Neural cell (in vitro differentiated cells): ENCODE results near the gene DENND4B. TPM values are rescaled to one million over a fixed set of nuclear protein-coding genes. Genes with fewer than 3 reads are reported as not detected.

ENCODE experiments used
- H2AFZ ChIP-seq: fragments of 200-600, 300-800 bp; sonication (generic), shearing (Covaris generic); 2 replicates; pipeline ENCODE4 v1.6.0; 2014; ENCODE audit warnings: low read depth, mild to moderate bottlenecking, antibody characterized with exemption, low read length, moderate library complexity
- H3F3A ChIP-seq: fragments of 200-600 bp; shearing (Covaris generic); 2 replicates; pipeline ENCODE4 v1.6.1; 2016; ENCODE audit warnings: mild to moderate bottlenecking, moderate library complexity, mixed read lengths, antibody characterized with exemption, low read length; ENCODE audit not compliant: insufficient read depth, poor library complexity, severe bottlenecking
- H3K27ac ChIP-seq: fragments of 200-600, 300-800 bp; sonication (generic), shearing (Covaris generic); 2 replicates; pipeline ENCODE4 v1.5.1; 2014; ENCODE audit warnings: mild to moderate bottlenecking, low read length, moderate library complexity
- H3K27me3 ChIP-seq: fragments of 300-800, 200-600 bp; sonication (generic), shearing (Covaris generic); 2 replicates; pipeline ENCODE4 v1.6.0; 2014; ENCODE audit warnings: mild to moderate bottlenecking, low read depth, low read length, moderate library complexity; ENCODE audit not compliant: insufficient read depth
- H3K36me3 ChIP-seq: fragments of 300-800, 200-600 bp; sonication (generic), shearing (Covaris generic); 2 replicates; pipeline ENCODE4 v1.5.1; 2014; ENCODE audit warnings: mild to moderate bottlenecking, antibody characterized with exemption, low read length, moderate library complexity; ENCODE audit not compliant: insufficient read depth
- H3K4me2 ChIP-seq: fragments of 300-800, 200-600 bp; sonication (generic), shearing (Covaris generic); 2 replicates; pipeline ENCODE4 v1.6.0; 2014; ENCODE audit warnings: mild to moderate bottlenecking, low read length
- H3K4me3 ChIP-seq: fragments of 300-800, 200-600 bp; sonication (generic), shearing (Covaris generic); 2 replicates; pipeline ENCODE4 v1.5.1; 2014; ENCODE audit warnings: mild to moderate bottlenecking, low read length, moderate library complexity
- H3K79me2 ChIP-seq: fragments of 200-600 bp; shearing (Covaris generic); replicated peaks from 2 replicates; pipeline ENCODE4 v1.6.0; 2014; ENCODE audit warnings: mild to moderate bottlenecking, low read length, moderate library complexity; ENCODE audit not compliant: insufficient read depth
- H3K9ac ChIP-seq: fragments of 300-800, 200-600 bp; sonication (generic), shearing (Covaris generic); 2 replicates; pipeline ENCODE4 v1.6.1; 2016; ENCODE audit warnings: mild to moderate bottlenecking, low read length, mixed read lengths
- H3K9me2 ChIP-seq: fragments of 200-600 bp; shearing (Covaris generic); 2 replicates; pipeline ENCODE4 v1.6.1; 2016; ENCODE audit warnings: mild to moderate bottlenecking, low read length, mixed read lengths; ENCODE audit not compliant: insufficient read depth
- H3K9me3 ChIP-seq: fragments of 200-600, 300-800 bp; sonication (generic), shearing (Covaris generic); 2 replicates; pipeline ENCODE4 v1.6.1; 2016; ENCODE audit warnings: mild to moderate bottlenecking, mixed run types, low read length, moderate library complexity, mixed read lengths
- H4K20me1 ChIP-seq: fragments of 200-600 bp; shearing (Covaris generic); 2 replicates; pipeline ENCODE4 v1.6.1; 2016; ENCODE audit warnings: mild to moderate bottlenecking, mixed run types; ENCODE audit not compliant: insufficient read depth
- EP300 ChIP-seq: fragments of 450-650 bp; conservative IDR thresholded peaks from 2 replicates; pipeline ENCODE4 v1.6.1; 2014; ENCODE audit warnings: antibody characterized with exemption, mild to moderate bottlenecking, moderate library complexity; ENCODE audit not compliant: poor library complexity, severe bottlenecking
- EZH2 ChIP-seq: fragments of 200-600, 300-800 bp; shearing (Covaris generic), sonication (generic); IDR thresholded peaks from 2 replicates; pipeline ENCODE4 v1.6.1; 2014; ENCODE audit warnings: antibody characterized with exemption, low read length, borderline replicate concordance, mild to moderate bottlenecking; ENCODE audit not compliant: insufficient read depth, poor library complexity, severe bottlenecking
- MXI1 ChIP-seq: fragments of 450-650 bp; conservative IDR thresholded peaks from 2 replicates; pipeline ENCODE4 v1.6.1; 2014; ENCODE audit warnings: antibody characterized with exemption, mild to moderate bottlenecking; ENCODE audit not compliant: poor library complexity, severe bottlenecking
- POLR2AphosphoS5 ChIP-seq: IDR thresholded peaks from 2 replicates; pipeline ENCODE4 v1.6.1; 2012
- RAD21 ChIP-seq: fragments of 450-650 bp; conservative IDR thresholded peaks from 2 replicates; pipeline ENCODE4 v1.6.1; 2014; ENCODE audit warnings: antibody characterized with exemption, mild to moderate bottlenecking, moderate library complexity
- SMC3 ChIP-seq: fragments of 450-650 bp; conservative IDR thresholded peaks from 2 replicates; pipeline ENCODE4 v1.6.1; 2014; ENCODE audit warnings: antibody characterized with exemption, mild to moderate bottlenecking, moderate library complexity; ENCODE audit not compliant: poor library complexity
- TAF1 ChIP-seq: IDR thresholded peaks from 2 replicates; pipeline ENCODE4 v1.6.1; 2012; ENCODE audit warnings: low read depth
- polyA plus RNA-seq: library from polyadenylated mRNA; depleted of rRNA; stranded (reverse); fragments of >200 nt; gene quantifications from 2 replicates; pipeline ENCODE4 v1.2.3, GENCODE V29; 2014
- TF ChIP-seq, protein P1 (sequence below): IDR thresholded peaks from 2 replicates; pipeline ENCODE4 v1.6.1; 2012; ENCODE audit warnings: borderline replicate concordance
- TF ChIP-seq, protein P2 (sequence below): fragments of 450-650 bp; IDR thresholded peaks from 2 replicates; pipeline ENCODE4 v1.5.1; 2014; ENCODE audit warnings: antibody characterized with exemption, mild to moderate bottlenecking, moderate library complexity; ENCODE audit not compliant: poor library complexity, severe bottlenecking

The DENND4B gene
- polyA plus RNA-seq, 1 donor from 2014 or later = 25.3 TPM

DNA sequence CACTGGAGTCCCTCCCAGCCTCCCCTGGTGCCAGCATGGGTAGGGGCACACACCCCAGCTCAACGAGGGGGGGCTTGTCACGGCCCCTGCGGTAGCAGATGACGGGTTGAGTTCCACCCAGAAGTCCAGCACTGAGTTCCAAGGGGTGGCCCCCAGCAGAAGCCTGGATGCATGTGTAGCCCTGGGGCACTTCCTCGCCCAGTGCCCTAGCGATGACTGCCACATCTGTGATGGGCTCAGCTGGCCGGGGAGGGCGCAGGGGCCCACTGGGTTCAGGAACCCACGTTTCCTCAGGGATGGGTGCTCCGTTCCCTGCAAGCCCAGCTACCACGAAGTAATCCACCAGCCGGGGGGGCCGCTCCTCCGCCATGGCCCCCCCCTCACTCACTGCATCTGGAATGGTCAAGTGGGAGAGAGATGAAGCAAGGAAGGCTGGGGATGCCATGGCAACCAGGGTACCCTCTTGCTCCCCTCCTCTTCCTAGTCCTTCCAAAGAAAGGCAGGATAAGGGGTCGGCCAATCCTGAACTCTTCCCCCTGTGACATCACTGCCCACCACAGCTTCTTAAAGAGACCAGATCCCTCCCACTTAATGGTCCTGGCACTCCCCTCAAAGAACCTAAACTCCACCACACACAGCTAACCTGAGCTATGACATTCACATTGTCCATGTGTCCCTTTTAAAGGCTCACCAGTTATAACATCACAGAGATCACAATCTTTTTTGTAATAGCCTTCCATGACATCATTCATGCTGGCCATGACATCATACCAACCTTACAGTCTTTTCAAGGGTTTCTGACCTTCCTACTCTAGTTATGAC, 2.3 kb downstream of the DENND4B start:
- Histone ChIP-seq H4K20me1 (no peaks in the 10 kb centered on the region), H3K9me2 (no peaks in the 10 kb centered on the region), H3F3A (no peaks in the 10 kb centered on the region), H3K9ac (no peak overlapping the region), H2AFZ (no peak overlapping the region), H3K36me3 (no peaks in the 10 kb centered on the region), H3K27ac (no peak overlapping the region), H3K79me2 (peaks cover 4% of the 10 kb centered on the region), H3K27me3 (no peaks in the 10 kb centered on the region), H3K9me3 (no peaks in the 10 kb centered on the region), H3K4me2 (no peak overlapping the region), H3K4me3 (no peak overlapping the region)
- TF ChIP-seq SMC3 (no peak), EP300 (no peak), POLR2AphosphoS5 (no peak), RAD21 (no peak), MXI1 (no peak), EZH2 (no peak), TAF1 (no peak)
- TF ChIP-seq, protein P1, sequence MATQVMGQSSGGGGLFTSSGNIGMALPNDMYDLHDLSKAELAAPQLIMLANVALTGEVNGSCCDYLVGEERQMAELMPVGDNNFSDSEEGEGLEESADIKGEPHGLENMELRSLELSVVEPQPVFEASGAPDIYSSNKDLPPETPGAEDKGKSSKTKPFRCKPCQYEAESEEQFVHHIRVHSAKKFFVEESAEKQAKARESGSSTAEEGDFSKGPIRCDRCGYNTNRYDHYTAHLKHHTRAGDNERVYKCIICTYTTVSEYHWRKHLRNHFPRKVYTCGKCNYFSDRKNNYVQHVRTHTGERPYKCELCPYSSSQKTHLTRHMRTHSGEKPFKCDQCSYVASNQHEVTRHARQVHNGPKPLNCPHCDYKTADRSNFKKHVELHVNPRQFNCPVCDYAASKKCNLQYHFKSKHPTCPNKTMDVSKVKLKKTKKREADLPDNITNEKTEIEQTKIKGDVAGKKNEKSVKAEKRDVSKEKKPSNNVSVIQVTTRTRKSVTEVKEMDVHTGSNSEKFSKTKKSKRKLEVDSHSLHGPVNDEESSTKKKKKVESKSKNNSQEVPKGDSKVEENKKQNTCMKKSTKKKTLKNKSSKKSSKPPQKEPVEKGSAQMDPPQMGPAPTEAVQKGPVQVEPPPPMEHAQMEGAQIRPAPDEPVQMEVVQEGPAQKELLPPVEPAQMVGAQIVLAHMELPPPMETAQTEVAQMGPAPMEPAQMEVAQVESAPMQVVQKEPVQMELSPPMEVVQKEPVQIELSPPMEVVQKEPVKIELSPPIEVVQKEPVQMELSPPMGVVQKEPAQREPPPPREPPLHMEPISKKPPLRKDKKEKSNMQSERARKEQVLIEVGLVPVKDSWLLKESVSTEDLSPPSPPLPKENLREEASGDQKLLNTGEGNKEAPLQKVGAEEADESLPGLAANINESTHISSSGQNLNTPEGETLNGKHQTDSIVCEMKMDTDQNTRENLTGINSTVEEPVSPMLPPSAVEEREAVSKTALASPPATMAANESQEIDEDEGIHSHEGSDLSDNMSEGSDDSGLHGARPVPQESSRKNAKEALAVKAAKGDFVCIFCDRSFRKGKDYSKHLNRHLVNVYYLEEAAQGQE = no peak
- TF ChIP-seq, protein P2, sequence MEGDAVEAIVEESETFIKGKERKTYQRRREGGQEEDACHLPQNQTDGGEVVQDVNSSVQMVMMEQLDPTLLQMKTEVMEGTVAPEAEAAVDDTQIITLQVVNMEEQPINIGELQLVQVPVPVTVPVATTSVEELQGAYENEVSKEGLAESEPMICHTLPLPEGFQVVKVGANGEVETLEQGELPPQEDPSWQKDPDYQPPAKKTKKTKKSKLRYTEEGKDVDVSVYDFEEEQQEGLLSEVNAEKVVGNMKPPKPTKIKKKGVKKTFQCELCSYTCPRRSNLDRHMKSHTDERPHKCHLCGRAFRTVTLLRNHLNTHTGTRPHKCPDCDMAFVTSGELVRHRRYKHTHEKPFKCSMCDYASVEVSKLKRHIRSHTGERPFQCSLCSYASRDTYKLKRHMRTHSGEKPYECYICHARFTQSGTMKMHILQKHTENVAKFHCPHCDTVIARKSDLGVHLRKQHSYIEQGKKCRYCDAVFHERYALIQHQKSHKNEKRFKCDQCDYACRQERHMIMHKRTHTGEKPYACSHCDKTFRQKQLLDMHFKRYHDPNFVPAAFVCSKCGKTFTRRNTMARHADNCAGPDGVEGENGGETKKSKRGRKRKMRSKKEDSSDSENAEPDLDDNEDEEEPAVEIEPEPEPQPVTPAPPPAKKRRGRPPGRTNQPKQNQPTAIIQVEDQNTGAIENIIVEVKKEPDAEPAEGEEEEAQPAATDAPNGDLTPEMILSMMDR = no peak

DNA sequence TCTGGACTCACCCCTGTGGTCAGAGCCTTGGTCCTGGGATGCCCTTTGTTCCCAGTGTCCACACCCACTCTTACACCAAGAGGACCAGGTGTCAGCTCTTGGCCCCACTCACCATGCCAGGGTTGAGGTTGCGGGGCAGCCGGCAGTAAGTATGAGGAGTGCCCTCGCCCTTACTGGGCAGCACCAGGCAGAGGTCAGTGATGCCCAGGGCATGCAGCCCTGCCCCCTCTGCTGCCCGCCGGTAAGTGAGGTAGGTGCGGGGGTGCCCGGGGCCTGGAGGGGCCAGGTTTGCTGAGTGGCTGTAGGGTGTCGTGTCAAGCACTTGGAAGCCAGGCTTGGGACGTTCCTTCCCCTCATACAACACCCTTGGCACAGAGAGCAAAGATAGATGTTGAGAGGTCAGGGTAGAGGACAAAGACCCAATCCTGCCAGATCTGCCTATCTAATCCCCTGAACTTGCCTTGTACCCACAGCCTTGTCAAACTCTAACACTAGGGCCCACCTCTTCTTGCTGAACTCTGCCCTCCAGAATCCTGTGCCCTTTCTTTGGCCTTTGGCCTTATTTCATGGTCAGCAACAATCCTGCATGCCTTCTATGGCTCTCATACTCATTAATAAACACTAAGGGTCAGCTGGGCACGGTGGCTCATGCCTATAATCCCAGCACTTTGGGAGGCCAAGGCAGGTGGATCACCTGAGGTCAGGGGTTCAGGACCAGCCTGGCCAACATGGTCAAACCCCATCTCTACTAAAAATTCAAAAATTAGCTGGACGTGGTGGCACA, 3.6 kb downstream of the DENND4B start:
- TF ChIP-seq POLR2AphosphoS5 (no peak), RAD21 (no peak), EP300 (no peak), TAF1 (no peak), MXI1 (no peak), SMC3 (no peak), EZH2 (no peak)
- TF ChIP-seq, protein P2 = no peak
- TF ChIP-seq, protein P1 = no peak
- H3K9me3 ChIP-seq = no peaks in the 10 kb centered on the region
- no peak overlapping the region for H3K4me3 ChIP-seq
- peaks cover 4% of the 10 kb centered on the region for H3K79me2 ChIP-seq
- H3K27me3 ChIP-seq = no peaks in the 10 kb centered on the region
- no peaks in the 10 kb centered on the region for H3F3A ChIP-seq
- H4K20me1 ChIP-seq = no peaks in the 10 kb centered on the region
- H3K36me3 ChIP-seq = no peaks in the 10 kb centered on the region
- H3K27ac ChIP-seq = no peak overlapping the region
- H3K9me2 ChIP-seq = no peaks in the 10 kb centered on the region
- no peak overlapping the region for H3K4me2 ChIP-seq
- no peak overlapping the region for H2AFZ ChIP-seq
- no peak overlapping the region for H3K9ac ChIP-seq
